Measurements from ENCODE around the gene VAMP4. TPM values are rescaled to one million over a fixed set of nuclear protein-coding genes. Genes with fewer than 3 reads are reported as not detected.

The VAMP4 gene, protein sequence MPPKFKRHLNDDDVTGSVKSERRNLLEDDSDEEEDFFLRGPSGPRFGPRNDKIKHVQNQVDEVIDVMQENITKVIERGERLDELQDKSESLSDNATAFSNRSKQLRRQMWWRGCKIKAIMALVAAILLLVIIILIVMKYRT
- 2.0 and 5.6 TPM in 2 replicates for total RNA-seq (2014; rRNA removed; shearing (Covaris generic))
- 8.9 and 9.3 TPM in 2 replicates for polyA plus RNA-seq (2015; cell fraction: cytosol; rRNA removed)
- 10.3 and 13.1 TPM in 2 replicates for polyA plus RNA-seq (2015; cell fraction: nucleus; rRNA removed)

DNA sequence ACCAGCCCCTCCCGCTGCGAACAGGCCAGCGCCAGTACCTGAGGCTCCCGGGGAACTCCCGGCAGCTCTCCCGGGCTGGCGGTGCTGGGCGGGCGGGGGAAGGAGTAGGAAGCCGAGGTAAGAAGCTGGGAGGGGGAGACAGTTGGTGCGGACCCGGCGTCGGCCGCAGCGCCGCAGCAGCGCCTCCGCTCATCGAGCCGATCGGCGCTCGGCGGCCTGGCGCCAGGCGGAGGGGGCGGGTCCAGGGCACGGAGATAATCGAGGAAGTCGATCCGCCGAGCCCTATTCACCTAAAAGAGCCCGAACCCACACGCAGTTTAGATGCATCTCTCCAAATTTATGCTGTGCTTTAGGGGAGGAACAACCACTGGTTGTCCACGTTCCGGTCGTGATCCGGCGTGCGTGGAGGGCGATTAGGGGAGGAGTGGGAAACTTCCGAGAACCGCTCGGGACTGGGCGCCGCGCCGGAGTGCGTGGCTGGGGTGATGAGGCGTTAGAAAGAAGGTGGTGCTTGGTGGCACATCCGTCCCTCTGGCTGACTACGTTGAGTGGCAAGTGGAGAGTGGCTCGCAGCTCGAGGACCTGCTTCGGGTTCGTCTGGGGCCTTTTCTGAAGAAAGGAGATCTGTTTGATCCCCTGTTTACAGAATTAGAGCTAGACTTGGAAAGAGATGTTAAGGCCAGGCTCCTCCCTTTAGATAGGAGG, at the start of gene VAMP4:
VAMP4 (minus strand) TSS at position 194 of the 705 bp plus-strand sequence. CDS start 3,651 bp downstream, outside the sequence.
- peak; percentile 82 for DNase-seq (ENCODE audit: low read depth)

DNA sequence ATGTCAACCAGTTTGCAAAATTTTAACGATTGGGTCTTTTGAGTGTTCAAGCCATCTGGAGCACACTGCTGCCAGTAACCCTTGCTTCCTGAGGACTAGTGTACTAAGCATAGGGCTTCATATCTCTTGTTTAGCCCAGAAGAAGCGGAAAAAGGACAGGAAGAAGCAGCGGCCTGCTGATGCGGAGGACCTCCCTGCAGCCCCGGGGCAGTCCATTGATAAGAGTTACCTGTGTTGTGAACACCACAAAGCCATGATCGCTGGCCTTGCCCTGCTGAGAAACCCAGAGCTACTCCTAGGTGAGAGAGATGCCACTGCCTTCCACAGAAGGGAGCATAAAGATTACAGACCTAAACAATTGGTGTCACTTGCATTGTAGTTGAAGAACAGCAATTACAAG, 48.5 kb upstream of the VAMP4 start:
- DNase-seq (ENCODE audit: low read depth): no peak

DNA sequence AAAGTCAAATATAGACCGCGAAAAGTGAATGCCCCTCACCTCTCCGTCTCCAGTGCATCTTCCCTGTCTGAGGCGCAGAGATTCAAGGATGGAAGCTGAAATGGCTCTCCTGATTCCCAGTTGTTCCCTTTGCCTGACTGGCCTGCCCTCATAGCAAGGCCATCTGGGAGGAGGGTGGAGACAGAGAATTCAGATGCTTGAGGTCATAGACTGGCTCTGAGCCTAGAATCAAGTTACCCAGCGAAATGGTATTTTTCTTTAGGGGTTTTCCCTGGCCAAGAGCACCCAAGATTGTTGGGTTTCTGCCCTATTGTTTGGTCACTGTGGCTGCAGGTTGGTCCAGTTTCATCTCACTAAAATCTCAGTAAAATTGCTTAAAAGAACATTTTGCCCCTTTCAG, 46.8 kb upstream of the VAMP4 start:
- DNase-seq (ENCODE audit: low read depth): no peak

DNA sequence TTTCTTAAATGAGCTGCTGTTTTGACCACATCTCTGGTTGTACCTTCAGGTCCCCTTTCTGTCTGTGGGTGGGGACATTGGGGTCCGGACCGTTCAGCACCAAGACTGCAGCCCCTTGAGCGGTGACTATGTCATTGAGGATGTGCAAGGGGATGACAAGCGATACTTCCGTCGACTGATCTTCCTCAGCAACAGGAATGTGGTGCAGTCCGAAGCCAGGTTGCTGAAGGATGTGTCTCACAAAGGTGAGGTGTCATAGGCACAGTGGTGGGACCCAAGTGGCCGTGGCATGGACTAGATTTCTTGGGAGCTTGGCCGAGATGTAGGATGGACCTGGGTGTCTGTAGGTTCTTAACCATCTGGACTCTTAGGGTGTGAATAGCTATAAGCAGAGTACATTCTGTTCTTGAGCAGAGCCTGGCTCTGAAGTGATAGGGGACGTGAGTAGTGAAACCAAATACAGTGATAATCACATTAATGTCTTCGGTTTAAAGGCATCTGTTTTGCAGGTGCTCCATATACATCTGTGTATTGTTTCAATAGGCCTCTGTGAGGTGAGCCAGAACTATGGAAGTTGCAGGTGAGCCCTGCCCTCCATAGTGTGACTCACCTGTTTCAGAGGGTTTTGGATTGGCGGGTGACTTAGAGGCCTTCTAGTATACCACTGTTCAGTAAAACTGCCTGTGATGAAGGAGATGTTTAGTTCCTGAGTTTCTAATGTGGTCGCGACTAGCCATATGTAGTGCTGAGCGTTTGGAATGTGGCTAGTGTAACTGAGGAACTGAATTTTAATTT, 46.0 kb upstream of the VAMP4 start:
- no peak for DNase-seq (ENCODE audit: low read depth)

DNA sequence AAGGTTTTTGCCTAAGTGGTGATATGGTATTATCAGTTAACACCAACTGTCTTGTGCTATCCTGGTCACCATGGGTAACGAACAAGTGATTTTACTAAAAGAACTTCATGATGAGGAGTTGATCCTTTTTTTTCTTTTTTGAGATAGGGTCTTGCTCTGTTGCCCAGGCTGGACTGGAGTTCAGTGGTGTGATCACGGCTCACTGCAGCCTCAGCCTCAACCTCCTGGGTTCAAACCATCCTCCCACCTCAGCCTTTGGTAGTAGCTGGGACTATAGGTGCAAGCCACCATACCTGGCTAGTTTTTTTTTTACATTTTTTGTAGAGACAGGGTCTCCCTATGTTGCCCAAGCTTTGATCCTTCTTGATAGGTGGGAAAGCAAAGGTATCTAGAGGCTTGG, 44.7 kb upstream of the VAMP4 start:
- no peak for DNase-seq (ENCODE audit: low read depth)

DNA sequence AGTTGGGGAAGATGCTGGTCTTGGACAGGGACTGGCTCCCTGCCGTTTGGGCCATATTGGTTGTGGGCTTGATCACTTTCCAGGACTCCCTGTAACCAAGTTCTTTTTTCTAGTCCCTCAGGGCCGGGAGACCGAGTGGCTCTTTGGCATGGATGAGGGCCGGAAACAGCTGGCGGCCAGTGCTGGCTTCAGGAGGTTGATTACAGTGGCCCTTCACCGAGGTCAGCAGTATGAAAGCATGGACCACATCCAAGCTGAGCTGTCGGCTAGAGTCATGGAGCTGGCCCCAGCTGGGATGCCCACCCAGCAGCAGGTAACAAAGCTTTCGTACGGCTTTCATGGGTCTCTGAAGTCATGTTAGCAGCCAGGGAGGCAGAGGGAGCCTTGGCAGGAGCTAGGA, 43.9 kb upstream of the VAMP4 start:
- no peak for DNase-seq (ENCODE audit: low read depth)

DNA sequence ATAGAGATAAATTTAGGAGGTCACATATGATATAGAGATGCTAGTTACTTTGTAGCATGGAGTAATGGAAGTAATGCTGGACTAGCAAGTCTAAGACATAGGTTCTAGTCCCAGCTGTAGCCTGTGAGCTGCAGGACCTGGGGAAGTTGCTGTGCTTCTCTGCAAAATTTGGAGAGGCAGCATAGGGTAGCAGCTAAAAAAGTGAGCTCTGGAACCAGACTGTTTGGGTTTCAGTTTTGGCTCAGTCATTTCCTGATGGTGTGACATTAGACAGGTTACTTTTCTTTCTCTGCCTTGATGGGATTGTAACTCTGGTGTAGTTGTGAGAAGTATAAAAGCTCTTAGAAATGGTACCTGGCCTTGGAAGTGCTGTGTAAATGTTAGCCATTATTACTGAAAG, 42.9 kb upstream of the VAMP4 start:
- DNase-seq (ENCODE audit: low read depth): no peak

DNA sequence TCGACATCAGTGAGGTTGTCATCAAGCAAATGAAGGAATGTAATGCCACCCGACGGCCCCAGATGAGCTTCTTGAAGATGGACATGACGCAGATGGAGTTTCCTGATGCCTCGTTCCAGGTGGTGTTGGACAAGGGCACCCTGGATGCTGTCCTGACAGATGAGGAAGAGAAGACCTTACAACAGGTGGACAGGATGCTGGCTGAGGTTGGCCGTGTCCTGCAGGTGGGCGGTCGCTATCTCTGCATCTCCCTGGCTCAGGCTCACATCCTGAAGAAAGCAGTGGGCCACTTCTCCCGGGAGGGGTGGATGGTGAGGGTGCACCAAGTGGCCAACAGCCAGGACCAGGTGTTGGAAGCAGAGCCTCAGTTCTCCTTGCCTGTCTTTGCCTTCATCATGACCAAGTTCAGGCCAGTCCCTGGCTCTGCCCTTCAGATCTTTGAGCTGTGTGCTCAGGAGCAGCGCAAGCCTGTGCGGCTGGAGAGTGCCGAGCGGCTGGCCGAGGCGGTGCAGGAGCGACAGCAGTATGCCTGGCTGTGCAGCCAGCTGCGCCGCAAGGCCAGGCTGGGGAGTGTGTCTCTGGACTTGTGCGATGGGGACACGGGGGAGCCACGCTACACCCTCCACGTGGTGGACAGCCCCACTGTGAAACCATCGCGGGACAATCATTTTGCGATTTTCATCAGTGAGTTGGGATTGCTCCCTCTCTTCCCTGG, 42.1 kb upstream of the VAMP4 start:
- no peak for DNase-seq (ENCODE audit: low read depth)

DNA sequence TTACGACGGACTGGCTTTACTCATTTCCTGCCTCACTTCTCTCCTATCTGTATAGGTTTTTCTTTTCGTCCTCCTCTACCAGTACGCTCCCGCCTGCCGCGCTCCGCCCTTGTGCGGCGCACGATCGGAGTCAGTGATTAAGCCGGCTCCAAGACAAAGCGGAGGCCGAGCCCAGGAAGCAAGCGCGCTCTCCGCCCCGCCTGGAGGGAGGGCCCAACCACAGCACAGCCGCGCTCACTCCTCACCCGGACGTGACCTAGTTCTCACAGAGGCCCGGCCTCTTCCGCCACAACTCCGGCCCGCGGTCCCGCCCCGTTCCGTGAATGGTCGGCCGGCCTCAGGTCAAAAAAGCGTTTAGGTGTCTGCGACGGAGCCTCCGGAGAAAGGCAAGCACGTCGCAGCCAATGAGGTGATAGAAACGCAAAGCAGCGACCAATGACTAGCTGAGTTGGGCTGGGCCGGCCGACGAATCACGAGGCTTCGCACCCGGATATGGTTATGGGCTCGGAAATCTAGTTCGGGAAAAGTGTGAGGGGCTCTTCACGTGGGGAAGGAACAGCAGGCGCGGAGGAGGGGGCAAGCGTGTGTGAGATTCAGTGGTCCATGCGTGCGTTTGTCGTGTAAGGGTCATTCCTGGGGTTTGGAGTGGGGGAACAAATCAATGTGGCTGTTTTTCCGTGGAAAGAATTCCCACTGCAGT, 39.5 kb upstream of the VAMP4 start, which contains the start of gene METTL13:
METTL13 (plus strand) TSS at position 485 of the 700 bp plus-strand sequence. CDS start 308 bp downstream, outside the sequence.
- DNase-seq (ENCODE audit: low read depth): peak; percentile 100

DNA sequence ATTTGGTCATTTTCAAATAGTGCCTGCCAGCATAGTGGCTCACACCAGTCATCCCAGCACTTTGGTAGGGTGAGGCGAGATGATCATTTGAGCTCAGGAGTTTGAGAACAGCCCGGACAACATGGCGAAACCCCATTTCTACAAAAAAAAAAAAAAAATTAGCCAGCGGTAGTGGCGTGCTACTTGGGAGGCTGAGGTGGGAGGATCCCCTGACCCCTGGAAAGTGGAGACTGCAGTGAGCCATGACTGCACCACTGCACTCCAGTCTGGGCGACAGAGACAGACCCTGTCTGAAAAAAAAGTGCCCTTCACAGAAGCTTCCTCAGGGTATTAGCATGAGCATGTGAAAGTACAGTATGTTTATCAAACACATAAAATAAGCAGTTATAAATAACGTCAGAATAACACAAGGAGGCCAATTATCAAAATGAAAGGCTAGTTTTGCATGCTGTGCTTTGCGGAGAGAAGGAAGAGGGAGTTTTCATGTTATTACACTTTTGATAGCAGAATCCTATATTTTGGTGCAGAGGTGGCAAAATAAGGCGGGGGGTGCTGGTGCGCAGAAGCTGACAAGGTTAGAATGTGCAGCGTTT, 38.8 kb upstream of the VAMP4 start:
- no peak for DNase-seq (ENCODE audit: low read depth)

DNA sequence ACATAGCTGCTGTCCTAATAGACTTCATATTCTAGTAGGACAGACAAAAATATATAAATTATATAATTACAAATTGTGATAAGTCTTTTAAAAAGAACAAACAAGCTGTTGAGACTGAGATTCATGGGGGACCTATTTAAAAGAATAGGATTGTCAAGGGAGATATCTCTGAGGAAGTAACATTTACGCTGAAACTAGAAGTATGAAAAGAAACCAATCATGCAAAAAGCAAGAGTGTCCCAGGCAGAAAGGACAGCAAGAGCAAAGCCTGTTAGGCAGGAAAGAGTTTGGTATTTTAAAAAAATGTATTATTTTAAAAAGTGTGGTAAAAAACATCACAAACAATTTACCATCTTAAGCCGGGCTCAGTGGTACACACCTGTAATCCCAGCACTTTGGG, 30.4 kb upstream of the VAMP4 start:
- DNase-seq (ENCODE audit: low read depth): no peak

DNA sequence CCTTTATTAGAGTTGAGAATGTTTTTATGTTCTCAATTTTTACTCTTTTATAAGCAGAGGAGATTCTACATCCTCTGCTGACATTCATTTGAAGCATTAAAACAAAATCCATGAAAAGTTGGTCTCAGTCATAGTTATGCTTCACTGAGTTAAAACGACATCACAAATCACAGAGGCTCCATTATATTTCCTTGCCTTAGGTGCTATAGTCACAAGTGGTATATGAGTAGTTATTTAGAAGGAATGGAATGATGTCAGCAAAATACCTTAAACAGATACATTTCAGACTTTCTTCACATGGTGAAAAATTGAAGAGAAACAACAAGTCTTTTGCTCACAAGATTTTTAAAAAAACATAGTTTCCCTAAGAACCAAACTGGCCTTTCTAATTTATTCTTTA, 27.9 kb upstream of the VAMP4 start:
- no peak for DNase-seq (ENCODE audit: low read depth)

DNA sequence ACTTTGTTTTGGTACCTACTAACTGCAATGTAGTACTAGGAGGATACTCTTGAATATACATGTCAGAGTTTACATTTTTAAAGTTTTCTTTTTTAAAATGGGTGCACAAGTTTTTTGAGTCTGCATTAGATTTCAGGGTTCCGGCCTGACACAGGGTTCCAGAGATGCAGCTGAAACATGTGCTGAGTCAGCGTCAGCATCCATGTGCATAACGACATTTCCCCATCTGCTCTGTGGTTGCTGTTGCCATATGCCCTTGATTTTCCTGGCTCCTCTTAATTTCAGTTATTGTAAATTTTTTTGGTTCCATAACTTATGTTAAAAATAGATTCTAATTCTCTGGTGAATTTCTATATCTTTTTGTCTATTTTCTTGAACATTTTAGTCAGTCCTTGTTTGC, 27.3 kb upstream of the VAMP4 start:
- DNase-seq (ENCODE audit: low read depth): no peak

DNA sequence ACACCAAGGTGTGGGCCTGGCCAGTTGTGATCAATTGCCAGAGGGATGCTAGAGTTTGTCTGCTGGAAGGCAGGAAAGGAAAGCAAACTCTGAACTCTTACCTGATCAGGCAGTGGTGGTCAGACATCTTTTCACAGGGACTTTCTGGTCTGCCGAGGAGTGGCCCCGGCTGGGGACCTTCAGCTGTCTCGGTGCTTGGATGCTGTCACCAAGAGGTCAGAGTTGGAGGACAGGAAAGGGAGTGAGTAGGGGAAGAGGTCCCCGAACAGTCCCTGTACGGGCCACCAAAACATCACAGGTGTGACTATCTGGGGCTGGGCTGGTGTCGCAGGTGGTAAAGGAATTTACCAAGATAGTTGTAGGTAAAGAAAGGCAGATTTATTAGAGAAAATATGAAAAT, 21.9 kb upstream of the VAMP4 start:
- no peak for DNase-seq (ENCODE audit: low read depth)

DNA sequence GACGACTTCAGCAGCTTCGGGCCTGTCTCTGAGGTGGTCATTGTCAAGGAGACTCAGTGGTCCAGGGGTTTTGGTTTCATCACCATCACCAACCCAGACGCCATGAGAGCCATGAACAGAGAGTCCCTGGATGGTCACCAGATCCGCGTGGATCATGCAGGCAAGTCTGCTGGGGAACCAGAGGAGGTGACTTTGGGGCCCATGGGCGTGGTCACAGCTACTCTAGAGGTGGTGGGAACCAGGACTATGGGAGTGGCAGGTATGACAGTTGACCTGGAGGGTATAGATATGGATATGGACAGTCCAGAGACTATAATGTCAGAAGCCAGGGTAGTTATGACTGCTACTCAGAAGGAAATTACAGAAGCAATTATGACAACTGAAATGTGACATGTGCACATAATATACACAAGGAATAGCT, 20.3 kb upstream of the VAMP4 start:
- DNase-seq (ENCODE audit: low read depth): no peak

DNA sequence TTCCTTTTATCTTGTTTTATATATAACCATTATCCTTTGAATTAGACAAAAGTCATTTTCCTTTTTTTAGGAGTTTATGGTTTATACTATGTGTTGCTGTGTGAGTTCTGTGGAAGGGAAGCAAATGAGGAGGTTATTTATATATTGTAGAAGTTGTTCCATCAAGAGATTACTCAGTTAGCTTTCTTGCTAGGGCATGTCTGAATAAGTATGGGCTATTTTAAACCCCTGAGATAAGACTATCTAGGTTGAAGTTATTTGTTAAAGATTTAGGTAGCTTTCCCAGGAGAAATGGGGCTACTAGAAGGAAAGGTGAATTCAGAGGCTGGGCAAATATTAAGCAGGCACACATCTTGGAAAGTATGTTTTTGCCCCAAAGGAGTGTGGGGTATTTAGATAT, 16.1 kb upstream of the VAMP4 start:
- no peak for DNase-seq (ENCODE audit: low read depth)

DNA sequence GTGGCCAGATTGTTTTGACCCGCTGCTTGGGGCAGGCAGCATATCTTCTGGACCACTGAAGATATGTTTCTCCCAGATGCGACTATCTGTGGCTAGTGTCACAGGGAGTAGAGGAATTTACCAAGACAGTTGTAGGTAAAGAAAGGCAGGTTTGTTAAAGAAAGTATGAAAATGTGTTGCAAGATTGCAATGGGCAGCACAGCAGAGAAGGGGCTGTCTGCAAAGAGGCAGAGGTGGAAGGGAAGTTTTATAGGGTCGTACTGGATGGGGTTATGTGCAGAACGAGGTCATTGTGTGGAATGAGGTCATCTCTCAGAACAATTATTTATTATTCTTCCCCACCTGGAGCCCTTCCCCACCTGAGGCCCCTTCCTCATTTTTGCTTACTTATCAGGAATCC, 15.0 kb upstream of the VAMP4 start:
- DNase-seq (ENCODE audit: low read depth): no peak

DNA sequence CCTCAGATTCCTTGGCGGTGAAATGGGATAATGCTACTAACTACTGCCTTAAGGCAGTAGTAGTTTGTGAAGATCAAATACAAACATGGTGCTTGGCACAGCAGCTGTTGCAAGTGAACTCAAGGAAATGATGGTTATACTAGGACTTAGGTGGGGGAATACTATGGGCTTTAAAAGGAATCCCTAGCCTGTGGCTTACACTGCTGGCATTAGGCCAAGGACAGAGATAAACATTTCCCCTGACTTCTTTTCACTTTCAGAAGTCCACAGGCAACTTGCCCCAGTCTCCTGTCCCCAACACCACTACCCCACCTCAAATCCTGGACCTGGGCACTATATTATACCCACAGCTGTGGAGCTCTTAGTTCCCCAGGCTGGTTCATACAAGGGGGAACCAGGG, 13.1 kb upstream of the VAMP4 start:
- no peak for DNase-seq (ENCODE audit: low read depth)

DNA sequence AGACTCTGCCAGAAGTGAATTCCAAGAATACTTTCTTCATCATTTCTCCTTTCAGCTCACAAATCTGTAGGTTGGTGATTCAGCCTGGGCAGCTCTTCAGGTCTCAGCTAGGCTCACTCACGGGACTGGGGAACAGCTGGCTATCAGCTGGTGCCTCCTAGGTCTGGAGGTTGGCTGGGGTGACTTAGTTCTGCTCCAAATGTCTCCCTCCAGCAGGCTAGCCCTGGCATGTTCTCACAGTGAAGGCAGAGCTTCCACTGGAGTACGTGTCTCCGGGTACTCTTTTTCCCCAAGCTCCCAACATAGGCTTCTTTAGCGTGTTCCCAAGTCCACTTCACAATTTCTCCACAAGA, 12.5 kb upstream of the VAMP4 start:
- DNase-seq (ENCODE audit: low read depth): peak; percentile 37

DNA sequence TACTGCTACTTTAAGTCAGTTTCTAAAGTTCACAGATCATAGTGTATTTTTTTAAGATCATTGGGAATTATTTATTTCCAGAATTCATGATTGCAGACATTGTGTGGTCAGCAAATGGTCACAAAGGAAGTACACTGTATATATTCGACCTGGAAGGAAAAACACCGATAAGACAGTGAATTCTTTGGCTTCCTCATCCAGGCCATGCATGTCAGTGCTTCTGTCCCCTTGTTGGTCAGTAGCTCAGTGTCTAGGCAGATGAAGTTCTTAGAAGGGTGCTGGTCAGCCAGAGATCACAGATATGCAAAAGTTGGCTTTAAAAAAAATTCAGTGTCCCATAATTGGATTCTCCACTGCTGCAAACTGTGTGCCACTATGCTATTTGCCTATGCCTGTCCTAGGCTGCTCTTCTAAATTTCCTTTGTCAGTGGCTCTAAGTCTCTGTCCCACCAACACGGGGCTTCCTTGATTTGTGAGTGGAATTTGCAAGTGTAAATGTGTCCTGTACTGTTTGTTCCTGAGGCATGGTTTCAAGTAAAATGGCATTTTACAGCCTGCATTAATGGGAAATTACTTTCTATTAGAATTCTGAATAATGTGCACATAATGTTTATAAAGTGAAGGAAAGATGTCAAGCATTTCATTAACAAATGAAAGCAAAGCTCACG, 12.0 kb upstream of the VAMP4 start:
- DNase-seq (ENCODE audit: low read depth): no peak

Measured in HT1080 (cell line).